SK-N-SH (cell line): ENCODE measurements around the gene PDE4B. TPM values are rescaled to one million over a fixed set of nuclear protein-coding genes. Genes with fewer than 3 reads are reported as not detected.
"Not testable (repeated sequence)": the region's sequence is repeated elsewhere in the genome, so short reads cannot be mapped to it uniquely, and the experiment has no call there.

Source experiments
- CTCF ChIA-PET: fragments of 300-600, 350-600 bp; formaldehyde crosslinking; extraction: SDS; loops from one replicate; lab custom pipeline; 2021; lab: Yijun Ruan, JAX
- POLR2A ChIA-PET: fragments of 350-600 bp; sonication (Branson Sonifier 250); formaldehyde crosslinking; extraction: SDS; loops from one replicate; lab custom pipeline; 2020; ENCODE audit warnings: antibody characterized with exemption, inconsistent platforms; lab: Yijun Ruan, JAX
- DNase-seq: peaks from one replicate; pipeline ENCODE4 v3.0.0; 2012
- H2AFZ ChIP-seq: fragments of 200-600 bp; sonication (generic); 2 replicates; pipeline ENCODE4 v1.8.1; 2016; ENCODE audit warnings: antibody characterized with exemption, mild to moderate bottlenecking, low read depth
- H3F3A ChIP-seq: fragments of 200-600 bp; sonication (generic); replicated peaks from 2 replicates; pipeline ENCODE3; 2016; ENCODE audit warnings: antibody characterized with exemption, mild to moderate bottlenecking; ENCODE audit not compliant: insufficient read depth
- H3K27ac ChIP-seq, 2 experiments: fragments of 200-500 bp in 1 of 2; fragments of 200-600 bp in 1 of 2; sonication (Bioruptor generic) in 1 of 2; sonication (generic), shearing (Covaris generic) in 1 of 2; 2 replicates each; pipeline versions ENCODE4 v1.5.1 to v1.6.1; 2014 to 2016; ENCODE audit warnings: low read depth in 2 of 2, inconsistent platforms in 1 of 2, low read length in 1 of 2, mild to moderate bottlenecking in 1 of 2, mixed read lengths in 1 of 2
- H3K27me3 ChIP-seq: fragments of 200-600 bp; sonication (generic), shearing (Covaris generic); 2 replicates; pipeline ENCODE4 v1.6.1; 2016; ENCODE audit warnings: mixed run types; ENCODE audit not compliant: insufficient read depth
- H3K36me3 ChIP-seq, 2 experiments: fragments of 200-500 bp in 1 of 2; fragments of 200-600 bp in 1 of 2; sonication (Bioruptor generic) in 1 of 2; sonication (generic) in 1 of 2; replicated peaks in 1 of 2; 2 replicates each; pipeline versions ENCODE3 to v1.5.1; 2014 to 2016; ENCODE audit warnings: low read length in 1 of 2, mild to moderate bottlenecking in 1 of 2; ENCODE audit not compliant: insufficient read depth in 2 of 2, control insufficient read depth in 1 of 2
- H3K4me1 ChIP-seq, 2 experiments: fragments of 200-500 bp in 1 of 2; fragments of 200-600 bp in 1 of 2; sonication (Bioruptor generic) in 1 of 2; sonication (generic), shearing (Covaris generic) in 1 of 2; 2 replicates each; pipeline versions ENCODE4 v1.5.1 to v1.6.1; 2014 to 2016; ENCODE audit warnings: low read depth in 1 of 2, low read length in 1 of 2, mixed run types in 1 of 2; ENCODE audit not compliant: insufficient read depth in 2 of 2, control insufficient read depth in 1 of 2
- H3K4me2 ChIP-seq: fragments of 200-600 bp; sonication (generic), shearing (Covaris generic); 2 replicates; pipeline ENCODE4 v1.6.1; 2017; ENCODE audit warnings: mixed run types
- H3K4me3 ChIP-seq, 2 experiments: fragments of 200-500 bp in 1 of 2; fragments of 200-600 bp in 1 of 2; sonication (Bioruptor generic) in 1 of 2; sonication (generic), shearing (Covaris generic) in 1 of 2; 2 replicates each; pipeline versions ENCODE4 v1.5.1 to v1.8.1; 2014 to 2016; ENCODE audit warnings: low read depth in 2 of 2, inconsistent platforms in 1 of 2, low read length in 1 of 2, mild to moderate bottlenecking in 1 of 2, mixed read lengths in 1 of 2, moderate library complexity in 1 of 2
- H3K79me2 ChIP-seq: fragments of 200-600 bp; sonication (generic); 2 replicates; pipeline ENCODE4 v1.8.1; 2017; ENCODE audit warnings: mild to moderate bottlenecking; ENCODE audit not compliant: insufficient read depth
- H3K9ac ChIP-seq: fragments of 200-600 bp; sonication (generic); 2 replicates; pipeline ENCODE4 v1.6.1; 2017; ENCODE audit warnings: mixed run types
- H3K9me2 ChIP-seq: fragments of 200-600 bp; sonication (generic); 2 replicates; pipeline ENCODE4 v1.6.1; 2017; ENCODE audit warnings: mixed run types
- H3K9me3 ChIP-seq: fragments of 200-600 bp; sonication (generic); 2 replicates; pipeline ENCODE4 v1.6.1; 2017; ENCODE audit warnings: mixed run types, mild to moderate bottlenecking, moderate library complexity
- H4K20me1 ChIP-seq: fragments of 200-600 bp; sonication (generic); 2 replicates; pipeline ENCODE4 v1.6.1; 2017; ENCODE audit warnings: mild to moderate bottlenecking, mixed run types; ENCODE audit not compliant: insufficient read depth
- ELF1 ChIP-seq: IDR thresholded peaks from 2 replicates; pipeline ENCODE4 v1.4.0; 2012
- FOXJ3 ChIP-seq: sonication (generic); formaldehyde crosslinking; IDR thresholded peaks from 2 replicates; pipeline ENCODE4 v1.5.1; 2020; ENCODE audit warnings: mild to moderate bottlenecking, missing genetic modification reagents
- FOXM1 ChIP-seq: IDR thresholded peaks from 2 replicates; pipeline ENCODE4 v1.4.0; 2012; ENCODE audit warnings: low read depth, mild to moderate bottlenecking
- JUND ChIP-seq: IDR thresholded peaks from 2 replicates; pipeline ENCODE4 v1.4.0; 2012
- RAD21 ChIP-seq: IDR thresholded peaks from 2 replicates; pipeline ENCODE4 v1.6.1; 2012; ENCODE audit warnings: mild to moderate bottlenecking, low read length
- TCF12 ChIP-seq: IDR thresholded peaks from 2 replicates; pipeline ENCODE4 v1.4.0; 2012
- WGBS: methylation state at CpG from one replicate; pipeline ENCODE4 v1.1.6; 2017; ENCODE audit warnings: low lambda C conversion rate; 5-methylcytosine and 5-hydroxymethylcytosine counted together
- polyA plus RNA-seq, 3 experiments: library from polyadenylated mRNA; depleted of rRNA; stranded (reverse); fragments of >200 nt; gene quantifications; 2 replicates each; pipeline ENCODE4 v1.2.3, GENCODE V29; 2012
- TF ChIP-seq, protein P1 (sequence below): fragments of 200-600 bp; sonication (generic); IDR thresholded peaks from 2 replicates; pipeline ENCODE4 v1.6.1; 2017; ENCODE audit warnings: antibody characterized with exemption, mild to moderate bottlenecking, moderate library complexity
- TF ChIP-seq, protein P2 (sequence below): fragments of 150-350 bp; IDR thresholded peaks from 2 replicates; pipeline ENCODE4 v1.6.1; 2017; ENCODE audit warnings: antibody characterized with exemption, low read length, low read depth, borderline replicate concordance
- TF ChIP-seq, protein P3 (sequence below): fragments of 150-350 bp; IDR thresholded peaks from 2 replicates; pipeline ENCODE4 v1.6.1; 2016; ENCODE audit warnings: mild to moderate bottlenecking, low read depth, low read length
- TF ChIP-seq, protein P4 (sequence below): IDR thresholded peaks from 2 replicates; pipeline ENCODE4 v1.4.0; 2012; ENCODE audit warnings: low read depth, borderline replicate concordance

The PDE4B gene
- polyA plus RNA-seq, 1 of the 3 experiments (the other 2 are of a cell fraction) = 1.9 TPM

DNA sequence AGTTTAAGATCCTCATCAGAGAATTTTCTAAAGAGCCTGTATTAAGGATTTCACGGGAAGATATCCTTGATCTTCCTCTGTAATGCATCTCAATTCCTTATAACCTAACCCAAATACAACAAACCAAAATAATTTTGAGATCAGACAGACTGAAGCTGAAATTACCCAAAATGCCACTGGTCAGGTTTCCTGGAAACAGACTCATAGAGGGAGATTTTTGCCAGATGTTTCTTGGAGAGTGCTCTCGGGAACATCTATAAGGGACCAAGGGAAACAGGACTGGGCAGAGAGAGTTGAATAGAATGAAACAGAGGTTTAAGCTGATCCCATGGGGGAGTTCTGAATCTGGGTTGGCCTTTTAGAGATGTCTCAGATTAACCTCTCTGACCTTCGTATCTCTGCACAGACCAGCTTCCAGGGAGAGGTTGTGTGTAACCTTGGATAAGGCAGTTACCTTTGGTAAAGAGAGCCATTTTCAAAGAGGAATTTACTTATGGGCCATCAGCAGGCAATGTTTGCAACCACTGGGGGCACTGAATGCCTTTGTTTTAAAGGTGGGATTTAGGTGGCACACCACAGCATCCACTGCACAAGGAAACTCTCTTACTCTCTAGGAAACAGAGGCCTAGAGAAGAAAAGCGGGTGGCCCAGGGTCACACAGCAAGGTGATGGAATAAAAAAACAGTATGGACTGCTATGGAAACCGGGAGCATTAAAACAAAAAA is 610.5 kb downstream of the PDE4B start:
- Histone ChIP-seq H3K36me3 (no peaks in the 10 kb centered on the region), H3K27me3 (no peaks in the 10 kb centered on the region), H3F3A (no peaks in the 10 kb centered on the region), H3K4me1 (no peaks in the 10 kb centered on the region; a peak in 2 of 4 replicates), H4K20me1 (no peaks in the 10 kb centered on the region), H3K9me3 (no peaks in the 10 kb centered on the region), H3K27ac (no peak overlapping the region), H2AFZ (no peak overlapping the region), H3K79me2 (no peaks in the 10 kb centered on the region), H3K9ac (no peak overlapping the region), H3K4me3 (no peak overlapping the region), H3K4me2 (no peak overlapping the region), H3K9me2 (no peaks in the 10 kb centered on the region)
- ChIA-PET CTCF (interaction anchor here (0.7 to 1.1 kb wide), 4 partner anchors 20 to 336 kb away, joined by 3 read pairs; no protein-coding TSS in a partner anchor), POLR2A (no interaction called here)
- TF ChIP-seq, protein P1, sequence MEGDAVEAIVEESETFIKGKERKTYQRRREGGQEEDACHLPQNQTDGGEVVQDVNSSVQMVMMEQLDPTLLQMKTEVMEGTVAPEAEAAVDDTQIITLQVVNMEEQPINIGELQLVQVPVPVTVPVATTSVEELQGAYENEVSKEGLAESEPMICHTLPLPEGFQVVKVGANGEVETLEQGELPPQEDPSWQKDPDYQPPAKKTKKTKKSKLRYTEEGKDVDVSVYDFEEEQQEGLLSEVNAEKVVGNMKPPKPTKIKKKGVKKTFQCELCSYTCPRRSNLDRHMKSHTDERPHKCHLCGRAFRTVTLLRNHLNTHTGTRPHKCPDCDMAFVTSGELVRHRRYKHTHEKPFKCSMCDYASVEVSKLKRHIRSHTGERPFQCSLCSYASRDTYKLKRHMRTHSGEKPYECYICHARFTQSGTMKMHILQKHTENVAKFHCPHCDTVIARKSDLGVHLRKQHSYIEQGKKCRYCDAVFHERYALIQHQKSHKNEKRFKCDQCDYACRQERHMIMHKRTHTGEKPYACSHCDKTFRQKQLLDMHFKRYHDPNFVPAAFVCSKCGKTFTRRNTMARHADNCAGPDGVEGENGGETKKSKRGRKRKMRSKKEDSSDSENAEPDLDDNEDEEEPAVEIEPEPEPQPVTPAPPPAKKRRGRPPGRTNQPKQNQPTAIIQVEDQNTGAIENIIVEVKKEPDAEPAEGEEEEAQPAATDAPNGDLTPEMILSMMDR = 0 out of 2 replicates have a peak, but pooled peaks have one; percentile 10
- TF ChIP-seq RAD21 = 0 out of 2 replicates have a peak, but pooled peaks have one; percentile 4
- TF ChIP-seq FOXM1 = no peak
- no peak for DNase-seq
- 86% methylated on average over 5 of the region's 5 CpGs for WGBS

DNA sequence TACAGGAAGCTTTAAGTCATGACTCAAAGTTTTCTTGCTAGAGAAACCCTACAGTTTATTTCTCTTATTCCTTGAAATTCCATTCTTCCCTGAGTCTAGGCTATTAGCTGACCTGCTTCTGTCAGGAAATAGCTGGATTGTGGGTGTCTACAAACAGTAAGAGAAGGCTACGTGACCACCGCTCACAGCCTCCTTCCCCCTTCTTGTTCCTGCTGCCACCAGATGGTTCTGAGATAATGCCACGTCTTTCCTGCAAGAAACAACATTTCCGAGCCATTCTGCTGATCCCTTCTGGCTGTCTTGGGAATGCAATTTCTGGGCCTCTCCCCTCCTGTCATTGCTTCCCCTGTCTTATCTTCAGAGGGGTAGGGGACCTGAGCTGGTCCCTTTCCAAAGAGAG is 612.4 kb downstream of the PDE4B start:
- H3K4me1 ChIP-seq = no peaks in the 10 kb centered on the region; a peak in 2 of 4 replicates
- CTCF ChIA-PET = no interaction called here
- no peak overlapping the region for H2AFZ ChIP-seq
- POLR2A ChIA-PET = no interaction called here
- no peak for TF ChIP-seq FOXJ3 (CRISPR knock-in tag)
- TF ChIP-seq FOXM1 = no peak
- TF ChIP-seq ELF1 = no peak
- TF ChIP-seq, protein P2, sequence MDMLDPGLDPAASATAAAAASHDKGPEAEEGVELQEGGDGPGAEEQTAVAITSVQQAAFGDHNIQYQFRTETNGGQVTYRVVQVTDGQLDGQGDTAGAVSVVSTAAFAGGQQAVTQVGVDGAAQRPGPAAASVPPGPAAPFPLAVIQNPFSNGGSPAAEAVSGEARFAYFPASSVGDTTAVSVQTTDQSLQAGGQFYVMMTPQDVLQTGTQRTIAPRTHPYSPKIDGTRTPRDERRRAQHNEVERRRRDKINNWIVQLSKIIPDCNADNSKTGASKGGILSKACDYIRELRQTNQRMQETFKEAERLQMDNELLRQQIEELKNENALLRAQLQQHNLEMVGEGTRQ = no peak
- TF ChIP-seq, protein P3, sequence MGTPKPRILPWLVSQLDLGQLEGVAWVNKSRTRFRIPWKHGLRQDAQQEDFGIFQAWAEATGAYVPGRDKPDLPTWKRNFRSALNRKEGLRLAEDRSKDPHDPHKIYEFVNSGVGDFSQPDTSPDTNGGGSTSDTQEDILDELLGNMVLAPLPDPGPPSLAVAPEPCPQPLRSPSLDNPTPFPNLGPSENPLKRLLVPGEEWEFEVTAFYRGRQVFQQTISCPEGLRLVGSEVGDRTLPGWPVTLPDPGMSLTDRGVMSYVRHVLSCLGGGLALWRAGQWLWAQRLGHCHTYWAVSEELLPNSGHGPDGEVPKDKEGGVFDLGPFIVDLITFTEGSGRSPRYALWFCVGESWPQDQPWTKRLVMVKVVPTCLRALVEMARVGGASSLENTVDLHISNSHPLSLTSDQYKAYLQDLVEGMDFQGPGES = no peak
- TF ChIP-seq TCF12 = no peak
- no peak for TF ChIP-seq JUND
- TF ChIP-seq, protein P4, sequence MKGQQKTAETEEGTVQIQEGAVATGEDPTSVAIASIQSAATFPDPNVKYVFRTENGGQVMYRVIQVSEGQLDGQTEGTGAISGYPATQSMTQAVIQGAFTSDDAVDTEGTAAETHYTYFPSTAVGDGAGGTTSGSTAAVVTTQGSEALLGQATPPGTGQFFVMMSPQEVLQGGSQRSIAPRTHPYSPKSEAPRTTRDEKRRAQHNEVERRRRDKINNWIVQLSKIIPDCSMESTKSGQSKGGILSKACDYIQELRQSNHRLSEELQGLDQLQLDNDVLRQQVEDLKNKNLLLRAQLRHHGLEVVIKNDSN = no peak
- H3K27me3 ChIP-seq = no peaks in the 10 kb centered on the region
- no peak for DNase-seq
- no peaks in the 10 kb centered on the region for H3F3A ChIP-seq
- no peaks in the 10 kb centered on the region for H3K36me3 ChIP-seq
- H3K79me2 ChIP-seq = no peaks in the 10 kb centered on the region
- H3K4me3 ChIP-seq = no peak overlapping the region
- no peaks in the 10 kb centered on the region for H4K20me1 ChIP-seq
- H3K9me2 ChIP-seq = no peaks in the 10 kb centered on the region
- no peak overlapping the region for H3K4me2 ChIP-seq
- no peaks in the 10 kb centered on the region for H3K9me3 ChIP-seq
- no peak overlapping the region for H3K9ac ChIP-seq
- 72% methylated on average over 4 of the region's 4 CpGs for WGBS
- H3K27ac ChIP-seq = no peak overlapping the region

DNA sequence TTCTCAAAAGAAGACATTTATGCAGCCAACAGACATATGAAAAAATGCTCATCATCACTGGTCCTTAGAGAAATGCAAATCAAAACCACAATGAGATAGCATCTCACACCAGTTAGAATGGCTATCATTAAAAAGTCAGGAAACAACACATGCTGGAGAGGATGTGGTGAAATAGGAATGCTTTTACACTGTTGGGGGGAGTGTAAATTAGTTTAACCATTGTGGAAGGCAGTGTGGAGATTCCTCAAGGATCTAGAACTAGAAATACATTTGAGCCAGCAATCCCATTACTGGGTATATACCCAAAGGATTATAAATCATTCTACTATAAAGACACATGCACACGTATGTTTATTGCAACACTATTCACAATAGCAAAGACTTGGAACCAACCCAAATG is 618.8 kb downstream of the PDE4B start:
- not testable (repeated sequence) for DNase-seq

More for the DNA sequence above, 618.8 kb downstream of the PDE4B start:
- H3K9me3 ChIP-seq, H3K79me2 ChIP-seq, H3K4me1 ChIP-seq, H3K27me3 ChIP-seq, H3K4me3 ChIP-seq, H3K9ac ChIP-seq, H3F3A ChIP-seq, H3K27ac ChIP-seq, H3K4me2 ChIP-seq, H2AFZ ChIP-seq, H3K9me2 ChIP-seq, H3K36me3 ChIP-seq, POLR2A ChIA-PET, H4K20me1 ChIP-seq: not testable (repeated sequence)
- CTCF ChIA-PET = interaction anchor here (1.0 kb wide), 1 partner anchor 35 kb away, joined by 3 read pairs; no protein-coding TSS in a partner anchor
- 58% methylated on average over 1 of the region's 1 CpG for WGBS
